IMR-90 (cell line): ENCODE results near the gene ZNF48. TPM values are rescaled to one million over a fixed set of nuclear protein-coding genes. Genes with fewer than 3 reads are reported as not detected.

Experiments used
- ATAC-seq: fragments of 200-7000 bp; cut with Tn5 transposase; 2 replicates; pipeline ENCODE4 v1.9.1; 2020; ENCODE audit warnings: low read depth, mild to moderate bottlenecking, moderate library complexity
- BruUV-seq: library from RNA; stranded (reverse); fragments of 400-500 nt; replicated peaks from 2 replicates; lab custom pipeline; 2021; lab: Mats Ljungman, UMichigan
- CTCF ChIA-PET: fragments of 300-600 bp; formaldehyde crosslinking; extraction: SDS; loops from one replicate; lab custom pipeline; 2021; ENCODE audit warnings: antibody characterized with exemption; lab: Yijun Ruan, JAX
- POLR2A ChIA-PET: fragments of 300-600 bp; sonication (Branson Sonifier 250); formaldehyde crosslinking; loops from one replicate; lab custom pipeline; 2022; ENCODE audit warnings: antibody characterized with exemption; ENCODE audit not compliant: unreplicated experiment; lab: Charles Lee
- DNase-seq: peaks from one replicate; pipeline ENCODE4 v3.0.0; 2013
- H2AFZ ChIP-seq: replicated peaks from 2 replicates; pipeline ENCODE3; 2013; ENCODE audit warnings: low read length, mild to moderate bottlenecking; ENCODE audit not compliant: poor library complexity
- H2AK5ac ChIP-seq: 2 replicates; pipeline ENCODE4 v1.6.1; 2013; ENCODE audit warnings: low read depth, low read length, inconsistent platforms
- H2AK9ac ChIP-seq: replicated peaks from 2 replicates; pipeline ENCODE3; 2013; ENCODE audit warnings: mild to moderate bottlenecking, low read depth, low read length, moderate library complexity; ENCODE audit not compliant: poor library complexity
- H2BK120ac ChIP-seq: 2 replicates; pipeline ENCODE4 v1.6.1; 2013; ENCODE audit warnings: low read depth, low read length, inconsistent platforms
- H2BK15ac ChIP-seq: 3 replicates; pipeline ENCODE4 v1.6.1; 2013; ENCODE audit warnings: low read depth, low read length, inconsistent platforms
- H2BK20ac ChIP-seq: 2 replicates; pipeline ENCODE4 v1.6.1; 2013; ENCODE audit warnings: low read depth, mild to moderate bottlenecking, inconsistent platforms, low read length, moderate library complexity
- H2BK5ac ChIP-seq: 2 replicates; pipeline ENCODE4 v1.6.1; 2013; ENCODE audit warnings: mild to moderate bottlenecking, low read depth, low read length, inconsistent platforms; ENCODE audit not compliant: poor library complexity, severe bottlenecking
- H3K14ac ChIP-seq: replicated peaks from 2 replicates; pipeline ENCODE4 v1.6.1; 2013; ENCODE audit warnings: low read depth, low read length, inconsistent platforms
- H3K18ac ChIP-seq: 2 replicates; pipeline ENCODE4 v1.6.1; 2013; ENCODE audit warnings: low read depth, low read length, control low read depth
- H3K23ac ChIP-seq: 2 replicates; pipeline ENCODE4 v1.6.1; 2013; ENCODE audit warnings: low read depth, low read length, inconsistent platforms
- H3K27ac ChIP-seq: 2 replicates; pipeline ENCODE4 v1.5.1; 2013; ENCODE audit warnings: mild to moderate bottlenecking, control low read depth, low read length; ENCODE audit not compliant: insufficient read depth
- H3K27me3 ChIP-seq: 2 replicates; pipeline ENCODE4 v1.6.1; 2013; ENCODE audit warnings: low read length; ENCODE audit not compliant: control insufficient read depth, insufficient read depth
- H3K36me3 ChIP-seq: 2 replicates; pipeline ENCODE4 v1.6.1; 2013; ENCODE audit warnings: low read length, mixed read lengths; ENCODE audit not compliant: control insufficient read depth, insufficient read depth
- H3K4ac ChIP-seq: 2 replicates; pipeline ENCODE4 v1.6.1; 2013; ENCODE audit warnings: low read depth, low read length, inconsistent platforms
- H3K4me1 ChIP-seq: 2 replicates; pipeline ENCODE4 v1.6.1; 2013; ENCODE audit warnings: low read length, mixed read lengths; ENCODE audit not compliant: control insufficient read depth, insufficient read depth
- H3K4me2 ChIP-seq: 2 replicates; pipeline ENCODE4 v1.6.1; 2013; ENCODE audit warnings: low read depth, mild to moderate bottlenecking, control low read depth, low read length, moderate library complexity
- H3K4me3 ChIP-seq: 2 replicates; pipeline ENCODE4 v1.5.1; 2013; ENCODE audit warnings: low read depth, mild to moderate bottlenecking, control low read depth, low read length, moderate library complexity; ENCODE audit not compliant: insufficient read depth
- H3K56ac ChIP-seq: 2 replicates; pipeline ENCODE4 v1.6.1; 2013; ENCODE audit warnings: low read length, inconsistent platforms; ENCODE audit not compliant: insufficient read depth; ENCODE audit errors: extremely low read depth
- H3K79me1 ChIP-seq, 2 experiments: 2 replicates each; pipeline ENCODE4 v1.6.1; 2013; ENCODE audit warnings: low read length in 2 of 2, inconsistent platforms in 1 of 2, low read depth in 1 of 2
- H3K9ac ChIP-seq: 2 replicates; pipeline ENCODE4 v1.6.1; 2013; ENCODE audit warnings: low read depth, low read length, control low read depth
- H3K9me1 ChIP-seq: 2 replicates; pipeline ENCODE4 v1.6.1; 2013; ENCODE audit warnings: low read length, inconsistent platforms; ENCODE audit not compliant: insufficient read depth
- H3K9me3 ChIP-seq: 2 replicates; pipeline ENCODE4 v1.6.1; 2013; ENCODE audit warnings: low read length; ENCODE audit not compliant: control insufficient read depth, insufficient read depth
- H4K20me1 ChIP-seq: 2 replicates; pipeline ENCODE4 v1.6.1; 2013; ENCODE audit warnings: low read length, inconsistent platforms; ENCODE audit not compliant: insufficient read depth
- H4K5ac ChIP-seq: 2 replicates; pipeline ENCODE4 v1.6.1; 2013; ENCODE audit warnings: mild to moderate bottlenecking, low read depth, low read length, control low read depth
- H4K8ac ChIP-seq, 2 experiments: 2 replicates each; pipeline ENCODE4 v1.6.1; 2013; ENCODE audit warnings: low read depth in 2 of 2, low read length in 2 of 2, control low read depth in 1 of 2, inconsistent platforms in 1 of 2
- H4K91ac ChIP-seq: 2 replicates; pipeline ENCODE4 v1.6.1; 2013; ENCODE audit warnings: low read depth, low read length, inconsistent platforms; ENCODE audit not compliant: insufficient read depth
- CTCF ChIP-seq: conservative IDR thresholded peaks from 2 replicates; pipeline ENCODE4 v1.5.1; 2012; ENCODE audit warnings: mild to moderate bottlenecking, low read depth, low read length, improper control_type of control experiment
- ELK1 ChIP-seq: fragments of 150-350 bp; IDR thresholded peaks from 2 replicates; pipeline ENCODE4 v1.6.1; 2016; ENCODE audit warnings: low read depth, mild to moderate bottlenecking, low read length, moderate library complexity, borderline replicate concordance
- FOS ChIP-seq: fragments of 150-350 bp; IDR thresholded peaks from 2 replicates; pipeline ENCODE4 v1.6.1; 2016; ENCODE audit warnings: low read depth, low read length
- MAFK ChIP-seq: IDR thresholded peaks from 2 replicates; pipeline ENCODE4 v1.6.1; 2012; ENCODE audit warnings: low read depth, low read length, improper control_type of control experiment
- MAZ ChIP-seq: IDR thresholded peaks from 2 replicates; pipeline ENCODE4 v1.6.1; 2012; ENCODE audit warnings: low read depth, mild to moderate bottlenecking, low read length, improper control_type of control experiment, moderate library complexity, borderline replicate concordance
- SMC3 ChIP-seq: fragments of 150-350 bp; IDR thresholded peaks from 2 replicates; pipeline ENCODE4 v1.6.1; 2016; ENCODE audit warnings: low read depth, mild to moderate bottlenecking, antibody characterized with exemption, low read length, moderate library complexity
- WGBS, 2 experiments: methylation state at CpG; one replicate each; pipeline versions ENCODE4 v1.1.5 to v1.1.7; 2013; ENCODE audit warnings: missing lambda C conversion rate in 2 of 2; ENCODE audit not compliant: insufficient read length in 1 of 2; ENCODE audit errors: extremely low coverage in 2 of 2; 5-methylcytosine and 5-hydroxymethylcytosine counted together
- dilution Hi-C: fragments of 300-500 bp; cut with HindIII; formaldehyde crosslinking; loops from one replicate; pipeline ENCODE4 v1.14.3; 2018; ENCODE audit warnings: low sequenced_read_pairs; ENCODE audit not compliant: unreplicated experiment
- in situ Hi-C: fragments of 300-500 bp; cut with MboI; formaldehyde crosslinking; loops from 3 replicates; pipeline ENCODE4 v1.14.3; 2019; ENCODE audit warnings: low sequenced_read_pairs, inconsistent platforms, mixed read lengths
- intact Hi-C: fragments of 100-400 bp; cut with micrococcal nuclease; formaldehyde crosslinking; loops from 2 replicates; pipeline ENCODE4 v1.10.0; 2022
- polyA plus RNA-seq, 3 experiments: library from polyadenylated mRNA; depleted of rRNA; stranded (reverse); fragments of >200 nt; gene quantifications; 2 replicates each; pipeline ENCODE4 v1.2.3, GENCODE V29; 2012; ENCODE audit warnings: low replicate concordance in 1 of 3
- total RNA-seq: library from RNA; depleted of rRNA; stranded (reverse); fragments of >200 nt; gene quantifications from 2 replicates; pipeline ENCODE4 v1.2.3, GENCODE V29; 2012

The ZNF48 gene
- total and polyA plus RNA-seq, 2 of the 4 experiments (the other 2 are of a cell fraction), result 5.8 to 6.6 TPM

- dilution Hi-C loops (no loop called here), intact Hi-C loops (loop anchor here (2.0 kb wide), 1 partner anchor 277 kb away; no protein-coding TSS in a partner anchor), in situ Hi-C loops (no loop called here)
- no peak overlapping the region for H3K23ac ChIP-seq
- no peaks in the 10 kb centered on the region for H3K9me3 ChIP-seq
- H3K4me3 ChIP-seq, result peak overlapping the region; percentile 86
- no peak overlapping the region for H3K14ac ChIP-seq
- peak overlapping the region; percentile 40 for H2BK5ac ChIP-seq
- H3K4ac ChIP-seq, result no peak overlapping the region
- ATAC-seq (peak; percentile 30), DNase-seq (no peak)
- H3K56ac ChIP-seq, result no peak overlapping the region
- H3K27ac ChIP-seq, result peak overlapping the region; percentile 82; the same call in 1 of the 2 replicates
- peaks cover 17% of the 10 kb centered on the region for H3K9me1 ChIP-seq
- H3K9ac ChIP-seq, result 0 out of 2 replicates have a peak overlapping the region, but pooled peaks have one; percentile 90
- no peak overlapping the region for H2AK5ac ChIP-seq
- H3K36me3 ChIP-seq, result peaks cover 9% of the 10 kb centered on the region; the same call in 1 of the 2 replicates
- ChIA-PET POLR2A (no interaction called here), CTCF (no interaction called here)
- peaks cover 4 to 51% of the 10 kb centered on the region in 2 experiments; a peak in 3 of 4 replicates for H3K79me1 ChIP-seq
- H2BK20ac ChIP-seq, result no peak overlapping the region
- H4K8ac ChIP-seq, result no peak overlapping the region
- H4K5ac ChIP-seq, result no peak overlapping the region
- no peak overlapping the region for H3K4me2 ChIP-seq
- no peak overlapping the region for H2BK15ac ChIP-seq
- no peak overlapping the region for H3K18ac ChIP-seq
- peak overlapping the region; percentile 51 for H2AK9ac ChIP-seq
- WGBS, 2 experiments, result 1% methylated on average over 29 of the region's 76 CpGs; no CpG with 5 or more reads in 1 of the 2 experiments
- peak overlapping the region; percentile 80 for H2AFZ ChIP-seq
- no TSS peak for BruUV-seq
- no peaks in the 10 kb centered on the region for H3K27me3 ChIP-seq
- H4K20me1 ChIP-seq, result peaks cover 40% of the 10 kb centered on the region
- H3K4me1 ChIP-seq, result peaks cover 3% of the 10 kb centered on the region; the same call in 1 of the 2 replicates
- TF ChIP-seq ELK1, result no peak
- TF ChIP-seq FOS, result no peak
- TF ChIP-seq CTCF, result peak; percentile 26; the same call in 1 of the 2 replicates
- peak; percentile 82; the same call in 1 of the 2 replicates for TF ChIP-seq MAZ
- no peak for TF ChIP-seq MAFK
- TF ChIP-seq SMC3, result no peak
- no peak overlapping the region for H4K91ac ChIP-seq
- H2BK120ac ChIP-seq, result no peak overlapping the region
Measured at GRCh38 chr16:30369938-30370455, 25.2 kb upstream of the ZNF48 start.
